Bronchial epithelial cell (primary cell): Measurements from ENCODE around the gene MARCO. TPM values are rescaled to one million over a fixed set of nuclear protein-coding genes. Genes with fewer than 3 reads are reported as not detected.
"Not testable (repeated sequence)": the region's sequence is repeated elsewhere in the genome, so short reads cannot be mapped to it uniquely, and the experiment has no call there.

Experiments used
- DNase-seq: peaks from one replicate; pipeline ENCODE4 v3.0.0-alpha.2; 2010; ENCODE audit warnings: low read depth
- FAIRE-seq: peaks from 2 replicates; lab custom pipeline; 2011; peaks lifted over from hg19 to GRCh38; lab: Jason Lieb, UNC
- H3K27me3 ChIP-seq: 2 replicates; pipeline ENCODE4 v1.5.1; 2011; ENCODE audit warnings: low read length; ENCODE audit not compliant: control insufficient read depth, insufficient read depth
- H3K36me3 ChIP-seq: 2 replicates; pipeline ENCODE4 v1.5.1; 2011; ENCODE audit warnings: low read length; ENCODE audit not compliant: control insufficient read depth, insufficient read depth
- H3K4me3 ChIP-seq: 2 replicates; pipeline ENCODE4 v1.5.1; 2011; ENCODE audit warnings: mild to moderate bottlenecking, low read depth, low read length, control low read depth
- total RNA-seq: library from RNA; depleted of rRNA; stranded (reverse); fragments of >200 nt; gene quantifications from 2 replicates; pipeline ENCODE4 v1.2.1, GENCODE V29; 2014
- TF ChIP-seq, protein P1 (sequence below): IDR thresholded peaks from 2 replicates; pipeline ENCODE4 v1.5.1; 2011; ENCODE audit warnings: mild to moderate bottlenecking, moderate library complexity, low read length, control low read depth, inconsistent platforms; ENCODE audit not compliant: insufficient read depth, severe bottlenecking

Gene MARCO
- total RNA-seq, 1 donor from 2014 or later: not detected

DNA sequence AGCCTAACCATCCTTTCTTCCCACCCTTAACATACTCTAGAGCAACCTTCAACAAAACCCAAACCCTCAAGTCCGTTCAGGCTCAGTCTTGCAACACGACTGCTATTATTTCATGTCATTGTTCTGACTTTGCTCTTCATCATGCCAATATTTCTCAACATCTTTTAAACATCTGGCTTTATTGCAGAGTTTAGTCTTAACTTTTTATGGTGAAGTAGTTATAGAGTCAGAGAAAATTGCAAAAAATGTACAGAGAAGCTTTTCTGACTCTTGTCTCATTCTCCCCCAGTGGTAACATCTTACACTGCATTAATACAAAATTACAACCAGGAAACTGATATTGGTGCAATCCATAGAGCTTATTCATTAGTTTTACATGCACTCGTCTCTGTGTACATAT lies 3.9 kb downstream of the MARCO start:
- FAIRE-seq (no peak), DNase-seq (peak; percentile 9)
- Histone ChIP-seq H3K27me3 (no peaks in the 10 kb centered on the region), H3K4me3 (no peak overlapping the region), H3K36me3 (no peaks in the 10 kb centered on the region)
- TF ChIP-seq, protein P1, sequence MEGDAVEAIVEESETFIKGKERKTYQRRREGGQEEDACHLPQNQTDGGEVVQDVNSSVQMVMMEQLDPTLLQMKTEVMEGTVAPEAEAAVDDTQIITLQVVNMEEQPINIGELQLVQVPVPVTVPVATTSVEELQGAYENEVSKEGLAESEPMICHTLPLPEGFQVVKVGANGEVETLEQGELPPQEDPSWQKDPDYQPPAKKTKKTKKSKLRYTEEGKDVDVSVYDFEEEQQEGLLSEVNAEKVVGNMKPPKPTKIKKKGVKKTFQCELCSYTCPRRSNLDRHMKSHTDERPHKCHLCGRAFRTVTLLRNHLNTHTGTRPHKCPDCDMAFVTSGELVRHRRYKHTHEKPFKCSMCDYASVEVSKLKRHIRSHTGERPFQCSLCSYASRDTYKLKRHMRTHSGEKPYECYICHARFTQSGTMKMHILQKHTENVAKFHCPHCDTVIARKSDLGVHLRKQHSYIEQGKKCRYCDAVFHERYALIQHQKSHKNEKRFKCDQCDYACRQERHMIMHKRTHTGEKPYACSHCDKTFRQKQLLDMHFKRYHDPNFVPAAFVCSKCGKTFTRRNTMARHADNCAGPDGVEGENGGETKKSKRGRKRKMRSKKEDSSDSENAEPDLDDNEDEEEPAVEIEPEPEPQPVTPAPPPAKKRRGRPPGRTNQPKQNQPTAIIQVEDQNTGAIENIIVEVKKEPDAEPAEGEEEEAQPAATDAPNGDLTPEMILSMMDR: no peak

GRCh38 chr2:118948266-118948665 lies 6.3 kb downstream of the MARCO start:
- FAIRE-seq, DNase-seq, H3K36me3 ChIP-seq, H3K27me3 ChIP-seq, H3K4me3 ChIP-seq: not testable (repeated sequence)

- FAIRE-seq: no peak
- Histone ChIP-seq H3K36me3 (no peaks in the 10 kb centered on the region), H3K27me3 (no peaks in the 10 kb centered on the region), H3K4me3 (no peak overlapping the region)
- TF ChIP-seq, protein P1: no peak
- DNase-seq: peak; percentile 26
Measured at GRCh38 chr2:118954297-118955060, 12.5 kb downstream of the MARCO start.

DNA sequence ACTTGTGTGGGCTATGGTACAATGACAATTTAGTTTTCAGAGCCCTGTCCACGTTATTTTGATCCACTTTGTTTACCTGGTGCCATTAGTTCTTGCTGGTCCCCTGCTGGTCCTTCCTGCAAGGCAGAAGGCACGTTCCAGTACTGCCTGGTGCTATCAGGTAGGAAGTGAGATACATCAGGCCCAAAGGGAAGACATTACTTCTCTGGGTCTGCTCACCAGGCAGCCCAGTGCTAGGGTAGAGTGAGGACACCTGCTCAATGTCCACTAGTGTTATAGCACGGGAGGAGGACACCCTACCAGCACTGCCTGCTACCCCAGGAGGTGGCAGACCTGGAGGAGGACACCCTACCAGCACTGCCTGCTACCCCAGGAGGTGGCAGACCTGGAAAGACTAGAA lies 23.7 kb downstream of the MARCO start:
- no peaks in the 10 kb centered on the region for H3K27me3 ChIP-seq
- TF ChIP-seq, protein P1: no peak
- DNase-seq: no peak
- H3K36me3 ChIP-seq: no peaks in the 10 kb centered on the region
- no peak for FAIRE-seq
- H3K4me3 ChIP-seq: no peak overlapping the region

GRCh38 chr2:118967124-118967880 lies 25.3 kb downstream of the MARCO start:
- TF ChIP-seq, protein P1: no peak
- DNase-seq (no peak), FAIRE-seq (no peak)
- no peaks in the 10 kb centered on the region for H3K36me3 ChIP-seq
- no peak overlapping the region for H3K4me3 ChIP-seq
- no peaks in the 10 kb centered on the region for H3K27me3 ChIP-seq

GRCh38 chr2:118968042-118968441 lies 26.0 kb downstream of the MARCO start:
- FAIRE-seq (no peak), DNase-seq (no peak)
- TF ChIP-seq, protein P1: no peak
- Histone ChIP-seq H3K27me3 (no peaks in the 10 kb centered on the region), H3K36me3 (no peaks in the 10 kb centered on the region), H3K4me3 (no peak overlapping the region)
